WI38 (cell line): Measurements from ENCODE around the gene SELL.

Source experiments
- H3K4me3 ChIP-seq: 2 replicates; pipeline ENCODE4 v1.5.1; 2011; ENCODE audit warnings: low read depth, mild to moderate bottlenecking, control low read depth, low read length
- TF ChIP-seq, protein P1 (sequence below): IDR thresholded peaks from 2 replicates; pipeline ENCODE4 v1.5.1; 2012; ENCODE audit warnings: low read depth, mild to moderate bottlenecking, control low read depth, low read length

The SELL gene

DNA sequence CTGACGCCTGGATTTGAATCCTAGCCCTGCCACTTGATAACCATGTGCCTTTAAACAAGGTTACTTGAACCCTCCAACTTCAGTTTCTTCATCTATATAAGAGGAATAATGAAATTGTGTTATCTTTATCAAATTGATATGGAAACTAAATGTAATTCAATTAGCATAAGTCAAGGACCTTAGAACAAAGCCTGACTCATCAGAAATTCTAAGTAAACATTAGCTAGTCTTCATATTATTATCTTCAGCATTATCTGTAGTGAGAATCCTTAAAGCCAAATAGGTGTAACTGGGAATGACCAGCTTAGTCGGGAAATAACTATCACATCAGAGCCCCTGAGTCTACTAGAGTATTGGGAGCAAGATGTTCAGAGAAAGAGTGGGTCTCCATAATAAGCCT is 6.6 kb downstream of the SELL start:
- TF ChIP-seq, protein P1, sequence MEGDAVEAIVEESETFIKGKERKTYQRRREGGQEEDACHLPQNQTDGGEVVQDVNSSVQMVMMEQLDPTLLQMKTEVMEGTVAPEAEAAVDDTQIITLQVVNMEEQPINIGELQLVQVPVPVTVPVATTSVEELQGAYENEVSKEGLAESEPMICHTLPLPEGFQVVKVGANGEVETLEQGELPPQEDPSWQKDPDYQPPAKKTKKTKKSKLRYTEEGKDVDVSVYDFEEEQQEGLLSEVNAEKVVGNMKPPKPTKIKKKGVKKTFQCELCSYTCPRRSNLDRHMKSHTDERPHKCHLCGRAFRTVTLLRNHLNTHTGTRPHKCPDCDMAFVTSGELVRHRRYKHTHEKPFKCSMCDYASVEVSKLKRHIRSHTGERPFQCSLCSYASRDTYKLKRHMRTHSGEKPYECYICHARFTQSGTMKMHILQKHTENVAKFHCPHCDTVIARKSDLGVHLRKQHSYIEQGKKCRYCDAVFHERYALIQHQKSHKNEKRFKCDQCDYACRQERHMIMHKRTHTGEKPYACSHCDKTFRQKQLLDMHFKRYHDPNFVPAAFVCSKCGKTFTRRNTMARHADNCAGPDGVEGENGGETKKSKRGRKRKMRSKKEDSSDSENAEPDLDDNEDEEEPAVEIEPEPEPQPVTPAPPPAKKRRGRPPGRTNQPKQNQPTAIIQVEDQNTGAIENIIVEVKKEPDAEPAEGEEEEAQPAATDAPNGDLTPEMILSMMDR, result no peak
- no peak overlapping the region for H3K4me3 ChIP-seq

DNA sequence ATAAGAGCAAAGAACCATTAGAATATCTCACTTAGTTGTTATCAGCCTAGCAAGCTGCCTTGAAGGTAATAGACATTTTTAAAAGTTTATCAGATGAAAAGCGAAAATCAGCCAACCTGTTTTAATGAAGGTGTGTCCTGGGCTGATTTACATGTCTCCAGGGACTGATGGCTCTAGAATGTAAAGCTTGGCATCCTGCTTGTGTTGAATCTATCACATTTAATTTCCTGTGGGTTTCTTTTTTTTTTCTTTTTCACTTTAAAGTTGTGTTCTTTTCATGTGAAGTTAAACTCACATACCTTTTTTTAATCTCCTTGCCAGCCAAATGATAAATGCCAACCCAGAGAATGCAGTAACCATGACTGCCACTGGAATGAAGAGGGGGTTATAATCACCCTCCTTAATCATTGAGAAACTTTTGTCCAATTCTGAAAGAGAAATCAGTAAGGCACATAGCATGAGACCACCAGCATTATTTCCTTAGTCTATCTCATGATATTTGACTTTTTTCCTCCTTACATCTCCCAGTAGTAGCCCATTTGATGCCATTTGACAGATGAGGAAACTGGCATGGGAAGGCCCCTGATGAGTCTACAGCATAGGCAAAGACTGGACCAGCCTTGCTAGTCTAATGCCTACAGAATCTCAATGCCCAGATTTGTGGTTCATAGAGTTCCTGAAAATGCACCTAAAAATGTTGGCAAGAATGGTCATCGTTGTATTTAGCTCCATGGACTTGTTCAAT is 10.0 kb downstream of the SELL start:
- no peak overlapping the region for H3K4me3 ChIP-seq
- TF ChIP-seq, protein P1, result no peak

DNA sequence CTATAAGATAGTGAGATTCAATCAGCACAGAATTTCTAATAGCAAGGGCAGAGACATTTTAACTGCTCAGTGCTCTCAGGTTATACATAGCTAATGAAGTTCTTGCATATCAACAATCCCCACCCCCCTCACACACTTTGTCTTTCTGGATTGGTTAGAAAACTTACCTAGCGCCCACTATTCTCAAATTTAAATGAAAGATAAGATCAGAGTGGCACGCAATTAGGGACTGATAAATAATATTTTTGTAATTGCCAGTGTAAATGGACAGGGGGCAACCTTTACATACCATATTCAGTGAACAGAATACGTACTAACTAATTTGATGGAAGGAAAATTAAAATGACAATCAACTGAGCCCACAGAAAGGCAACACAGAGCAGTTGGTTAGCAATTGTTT is 11.7 kb downstream of the SELL start:
- no peak overlapping the region for H3K4me3 ChIP-seq
- TF ChIP-seq, protein P1, result no peak

DNA sequence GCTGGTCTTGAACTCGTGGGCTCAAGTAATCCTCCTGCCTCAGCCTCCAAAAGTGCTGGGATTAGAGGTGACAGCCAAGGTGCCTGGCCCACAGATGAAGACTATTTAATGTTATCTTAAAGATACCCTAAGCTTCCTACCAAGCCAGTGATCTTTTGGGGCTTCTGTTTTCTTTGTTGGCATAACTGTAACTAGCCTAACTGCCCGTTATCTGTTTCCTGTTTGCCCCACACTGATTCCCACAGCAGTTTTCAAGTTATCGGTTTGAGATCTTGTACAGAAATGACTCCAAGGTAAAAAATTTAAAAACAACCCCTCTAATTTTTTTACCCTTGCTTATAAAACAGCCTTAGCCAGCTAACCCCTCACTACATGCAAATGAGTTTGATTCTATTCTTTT is 12.4 kb downstream of the SELL start:
- H3K4me3 ChIP-seq, result no peak overlapping the region
- TF ChIP-seq, protein P1, result no peak

DNA sequence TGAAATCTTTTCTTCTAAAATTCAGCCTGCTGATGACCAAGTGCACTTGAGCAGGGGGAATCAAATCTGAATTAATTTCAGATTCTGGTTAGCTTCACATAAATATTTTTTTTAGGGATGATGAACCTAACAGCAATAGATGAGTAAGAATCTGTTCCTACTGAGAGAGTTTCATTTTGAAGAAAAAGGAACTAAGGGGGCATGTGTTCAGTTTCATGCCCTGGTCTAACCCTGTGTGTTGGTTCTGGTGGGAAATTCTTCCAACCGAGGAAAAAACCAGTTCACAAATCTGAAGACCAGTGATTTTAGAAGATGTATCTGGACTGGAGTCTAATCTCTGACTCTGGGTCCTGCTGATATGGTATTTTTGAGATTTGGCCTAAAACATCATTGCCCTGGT is 13.7 kb downstream of the SELL start:
- TF ChIP-seq, protein P1, result no peak
- no peak overlapping the region for H3K4me3 ChIP-seq

DNA sequence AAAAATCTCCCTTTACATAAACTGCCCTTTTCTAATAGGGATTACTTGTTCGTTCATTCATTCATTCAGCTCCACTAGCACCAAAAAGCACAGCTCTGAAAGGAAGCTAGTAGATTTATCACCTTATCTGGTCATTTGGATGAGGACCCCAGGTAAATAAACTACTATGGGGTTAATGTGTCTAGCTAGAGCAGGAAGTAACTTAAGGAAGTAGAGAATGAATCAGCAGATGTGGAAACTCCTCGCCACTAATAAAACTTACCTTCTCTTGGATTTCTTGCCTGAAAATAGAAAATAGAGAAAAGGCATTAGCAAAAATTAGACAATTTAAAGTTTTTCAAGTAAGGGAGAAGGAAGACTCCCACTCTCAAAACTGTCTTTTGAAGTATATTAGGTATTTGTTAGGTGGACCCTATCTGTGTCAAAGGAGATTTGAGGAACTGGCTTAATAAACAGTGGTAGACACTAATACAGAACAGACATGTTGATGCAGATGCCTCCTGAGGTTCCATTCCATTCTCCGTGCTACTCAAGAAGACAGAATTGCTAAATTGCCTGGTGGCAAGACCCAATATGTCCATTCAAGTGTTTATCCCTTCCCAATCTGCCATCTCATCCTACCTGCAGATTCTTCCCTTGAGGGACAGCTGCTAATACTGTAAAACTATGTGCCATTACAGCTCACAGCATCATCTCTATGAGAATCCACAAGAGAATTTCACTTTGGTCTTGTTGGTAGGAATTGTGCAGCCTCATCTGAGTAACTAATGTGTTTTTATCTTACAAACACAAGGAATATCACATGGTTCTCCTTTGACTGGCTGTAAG is 14.9 kb downstream of the SELL start:
- no peak overlapping the region for H3K4me3 ChIP-seq
- TF ChIP-seq, protein P1, result no peak
